ENCODE results near the gene SIGLECL1.

SIGLECL1 gene

GRCh38 chr19:51253088-51253806 lies 2.4 kb downstream of the SIGLECL1 start:
- no peak for DNase-seq

DNA sequence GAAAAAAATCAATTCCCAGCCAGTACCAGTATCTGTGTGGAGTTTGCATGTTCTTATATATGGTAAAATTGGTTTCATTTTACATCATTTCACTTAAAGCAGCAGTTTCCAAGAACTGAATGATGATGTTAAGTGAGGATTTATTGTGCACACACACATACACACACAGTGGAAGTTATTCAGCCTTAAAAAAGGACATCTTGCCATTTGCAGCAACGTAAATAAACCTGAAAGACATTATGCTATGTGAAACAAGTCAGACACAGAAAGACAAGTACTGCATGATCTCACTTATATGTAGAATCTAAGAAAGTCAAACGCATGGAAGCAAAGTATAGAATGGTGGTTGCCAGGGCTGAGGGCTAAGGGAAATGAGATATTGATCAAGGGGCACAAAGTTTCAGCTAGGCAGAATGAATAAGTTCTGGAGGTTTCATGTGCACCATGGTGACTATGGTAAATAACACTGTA lies 5.3 kb downstream of the SIGLECL1 start:
- DNase-seq = no peak

- no peak for DNase-seq
Observed at GRCh38 chr19:51257471-51257870, 6.6 kb downstream of the SIGLECL1 start.

DNA sequence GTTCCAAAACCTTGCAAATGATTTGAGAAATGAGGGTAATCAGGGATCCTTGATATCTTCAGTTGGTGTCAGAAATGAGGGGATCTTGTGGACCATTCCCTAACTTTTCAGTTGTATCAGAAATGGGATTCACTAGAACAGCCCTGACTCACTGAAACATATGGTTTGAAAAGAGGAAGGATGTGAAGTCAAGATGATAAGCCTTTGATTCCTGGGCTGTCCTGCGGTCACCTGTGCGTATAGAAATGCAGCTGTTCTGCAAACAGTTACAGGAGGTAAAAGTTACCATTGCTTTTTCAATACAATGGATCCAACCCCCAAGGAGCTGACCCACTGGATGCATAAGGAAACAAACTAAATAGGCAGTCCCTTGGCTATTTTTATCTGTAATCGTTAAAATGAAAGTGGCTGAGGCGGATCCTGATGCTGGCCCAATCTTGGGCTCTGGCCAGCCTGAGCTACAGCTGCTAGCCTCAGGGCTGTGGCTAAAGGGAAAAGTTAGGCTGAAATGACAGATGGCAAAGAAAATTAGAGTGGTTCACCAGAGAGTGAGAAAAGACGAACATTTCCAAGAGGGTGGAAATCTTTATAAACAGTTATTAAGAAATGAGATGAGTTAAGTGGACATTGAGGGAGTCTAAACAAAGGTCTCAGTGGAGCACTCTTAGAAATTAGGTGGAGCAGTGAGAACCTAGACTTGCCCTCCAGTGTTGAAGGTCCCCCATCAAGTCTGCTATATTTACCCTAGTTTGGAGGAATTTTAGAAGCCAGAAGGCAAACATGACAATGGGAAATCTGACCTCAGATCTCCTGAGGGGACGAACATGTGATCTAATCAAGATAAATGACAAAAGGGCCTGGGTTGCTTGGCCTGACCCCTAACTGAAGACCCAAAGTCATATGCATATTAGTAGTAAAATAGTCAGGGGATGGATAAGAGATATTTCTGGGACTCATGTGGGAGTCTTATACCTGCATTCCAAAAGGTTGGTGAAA lies 7.6 kb downstream of the SIGLECL1 start:
- DNase-seq = peak; percentile 59

DNA sequence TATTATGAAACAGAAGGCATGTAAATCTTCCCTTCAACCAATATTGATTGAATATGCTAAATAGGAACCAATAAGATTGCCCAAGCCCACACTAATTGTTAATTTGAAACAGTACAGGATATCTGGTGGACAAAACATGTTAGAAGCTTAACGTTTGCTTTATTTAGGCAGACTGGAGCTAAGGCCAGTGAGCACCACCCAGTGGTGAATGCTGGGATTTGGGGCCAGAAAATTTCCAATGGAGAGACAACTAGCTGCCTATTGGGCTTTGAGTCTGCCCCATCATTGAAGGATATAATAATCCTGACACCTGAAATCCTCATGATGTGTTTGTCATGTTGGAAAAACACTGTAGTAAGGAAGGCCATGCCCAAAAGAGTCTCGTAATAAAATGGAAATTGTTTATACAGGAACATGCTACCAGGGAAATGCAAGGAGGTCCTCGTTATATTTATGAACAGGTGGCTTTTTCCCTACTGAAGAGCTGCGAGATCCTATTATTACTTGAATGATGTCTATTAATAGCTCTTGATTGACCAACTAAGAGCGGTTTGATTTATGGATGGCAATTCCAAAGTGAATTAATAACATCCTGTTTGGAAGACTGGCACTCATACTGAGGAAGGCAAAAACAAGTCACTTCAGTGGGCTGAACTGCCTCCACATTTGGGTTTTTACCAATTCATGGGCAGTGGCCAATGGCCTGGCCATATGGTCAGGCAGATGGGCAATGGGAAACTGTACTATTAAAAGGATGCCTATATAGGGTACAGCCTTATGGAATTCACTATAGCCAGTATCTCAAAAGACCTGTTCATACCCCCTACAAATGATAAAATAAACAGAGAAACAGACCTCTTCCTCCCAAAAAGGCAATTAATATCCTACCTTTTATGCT lies 8.7 kb downstream of the SIGLECL1 start:
- DNase-seq = peak; percentile 64

DNA sequence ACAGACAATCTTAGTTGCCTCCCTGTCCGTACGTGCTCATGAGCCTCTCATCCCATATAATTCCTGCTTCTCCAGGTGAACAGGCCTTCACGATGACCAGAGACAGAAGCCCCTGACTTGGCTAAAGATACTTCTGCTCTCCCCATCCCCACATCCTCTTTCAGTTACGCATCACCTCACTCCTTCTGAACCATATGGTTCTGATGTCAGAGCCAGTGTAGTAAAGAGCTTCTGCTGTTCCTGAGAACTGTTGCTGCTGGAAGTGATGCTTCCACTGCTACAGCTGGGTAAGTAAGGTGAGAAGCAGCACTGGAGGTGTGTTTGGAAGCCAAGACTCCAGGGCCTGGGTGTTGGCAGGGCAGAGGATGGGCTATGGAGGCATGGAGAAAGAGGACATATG lies 12.9 kb downstream of the SIGLECL1 start:
- no peak for DNase-seq

DNA sequence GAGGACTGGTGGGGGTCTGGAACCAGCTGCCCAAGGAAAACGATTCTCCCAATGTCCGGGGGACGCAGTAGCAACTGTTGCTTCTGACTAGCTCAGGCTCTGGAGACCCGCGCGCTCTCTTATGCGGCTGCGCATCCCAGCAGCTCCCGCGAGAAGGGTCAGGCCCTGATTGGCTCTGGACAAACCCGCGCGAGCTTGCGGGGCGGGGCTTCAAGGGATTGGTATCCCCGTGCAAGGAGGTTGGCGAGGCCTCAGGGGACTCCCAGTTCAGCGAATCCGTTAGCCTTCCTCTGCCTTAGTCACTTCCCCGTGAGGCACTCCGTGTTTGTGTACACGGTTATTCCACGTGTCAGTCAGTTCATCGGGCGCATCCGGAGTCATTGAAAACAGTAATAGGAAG lies 20.2 kb downstream of the SIGLECL1 start:
- no peak for DNase-seq

DNA sequence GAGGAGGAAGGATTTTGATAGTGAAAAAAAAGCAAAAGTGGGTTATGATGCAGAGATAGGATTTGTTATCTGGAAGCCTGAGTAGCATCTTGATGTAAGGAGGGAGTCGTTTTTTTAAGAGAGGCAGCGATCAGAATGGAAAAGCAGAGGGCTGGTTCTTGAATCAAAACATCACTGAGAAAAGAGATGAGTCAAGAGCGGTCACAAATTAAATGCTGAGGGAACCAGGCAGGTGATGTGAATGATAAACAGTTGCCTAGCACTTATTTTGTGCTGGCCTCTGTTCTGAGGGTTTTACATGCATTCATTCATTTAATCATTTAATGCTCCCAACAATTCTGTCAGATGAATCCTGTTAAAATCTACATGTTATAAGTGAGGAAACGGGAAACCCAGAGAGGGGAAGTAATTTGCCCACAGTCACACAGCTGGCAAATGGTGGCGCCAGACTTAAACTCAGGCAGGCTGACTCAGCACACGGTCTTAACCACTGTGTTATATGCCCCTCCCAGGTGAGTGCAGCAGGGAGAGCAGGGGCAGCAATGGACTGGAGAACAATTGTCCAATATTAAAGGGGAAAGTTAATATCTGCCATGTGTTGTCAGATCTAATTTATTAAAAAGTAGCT lies 21.4 kb downstream of the SIGLECL1 start:
- peak; percentile 57 for DNase-seq

DNA sequence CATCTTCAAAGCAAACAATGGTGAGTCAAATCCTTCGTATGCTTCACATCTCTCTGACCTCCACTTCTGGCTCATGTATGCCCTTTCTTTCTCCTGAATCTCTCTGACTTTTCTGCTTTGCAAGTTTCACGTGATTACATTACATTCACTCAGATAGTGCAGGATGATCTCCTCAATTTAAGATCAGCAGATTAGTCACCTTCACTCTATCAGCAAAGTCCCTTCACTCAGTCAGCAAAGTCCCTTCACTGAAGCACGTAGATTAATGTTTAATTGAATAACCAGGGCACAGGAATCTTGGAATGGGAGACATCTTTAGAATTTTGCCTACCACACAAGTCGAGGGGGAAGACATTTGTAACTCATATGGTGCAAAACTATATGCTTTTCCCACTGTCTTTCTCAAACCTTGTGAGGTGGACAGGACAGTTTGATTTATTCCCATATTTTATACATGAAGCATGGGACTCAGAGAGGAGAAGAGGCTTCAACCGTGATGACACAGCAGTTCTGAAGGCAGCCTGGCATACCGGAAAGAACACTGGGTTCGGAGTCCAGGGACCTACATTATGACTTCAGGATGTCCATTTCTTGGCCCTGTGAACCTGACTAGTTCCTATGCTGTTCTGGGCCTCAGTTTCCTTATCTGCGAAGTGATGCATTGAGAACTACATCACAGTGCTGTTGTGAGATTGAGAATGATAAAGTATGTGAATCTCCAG lies 23.3 kb downstream of the SIGLECL1 start:
- no peak for DNase-seq

GRCh38 chr19:51277112-51277511 lies 26.2 kb downstream of the SIGLECL1 start:
- no peak for DNase-seq

GRCh38 chr19:51282335-51282734 lies 31.5 kb downstream of the SIGLECL1 start:
- DNase-seq = no peak

- DNase-seq = no peak
Observed at GRCh38 chr19:51285682-51286081, 34.8 kb downstream of the SIGLECL1 start.

GRCh38 chr19:51289635-51290034 lies 38.8 kb downstream of the SIGLECL1 start:
- DNase-seq = no peak

GRCh38 chr19:51292971-51293370 lies 42.1 kb downstream of the SIGLECL1 start:
- no peak for DNase-seq

GRCh38 chr19:51293571-51294210 lies 42.8 kb downstream of the SIGLECL1 start:
- no peak for DNase-seq

GRCh38 chr19:51294211-51294976 lies 43.5 kb downstream of the SIGLECL1 start:
- DNase-seq = peak; percentile 37

- DNase-seq = no peak
Observed at GRCh38 chr19:51294977-51295375, 44.1 kb downstream of the SIGLECL1 start.

DNA sequence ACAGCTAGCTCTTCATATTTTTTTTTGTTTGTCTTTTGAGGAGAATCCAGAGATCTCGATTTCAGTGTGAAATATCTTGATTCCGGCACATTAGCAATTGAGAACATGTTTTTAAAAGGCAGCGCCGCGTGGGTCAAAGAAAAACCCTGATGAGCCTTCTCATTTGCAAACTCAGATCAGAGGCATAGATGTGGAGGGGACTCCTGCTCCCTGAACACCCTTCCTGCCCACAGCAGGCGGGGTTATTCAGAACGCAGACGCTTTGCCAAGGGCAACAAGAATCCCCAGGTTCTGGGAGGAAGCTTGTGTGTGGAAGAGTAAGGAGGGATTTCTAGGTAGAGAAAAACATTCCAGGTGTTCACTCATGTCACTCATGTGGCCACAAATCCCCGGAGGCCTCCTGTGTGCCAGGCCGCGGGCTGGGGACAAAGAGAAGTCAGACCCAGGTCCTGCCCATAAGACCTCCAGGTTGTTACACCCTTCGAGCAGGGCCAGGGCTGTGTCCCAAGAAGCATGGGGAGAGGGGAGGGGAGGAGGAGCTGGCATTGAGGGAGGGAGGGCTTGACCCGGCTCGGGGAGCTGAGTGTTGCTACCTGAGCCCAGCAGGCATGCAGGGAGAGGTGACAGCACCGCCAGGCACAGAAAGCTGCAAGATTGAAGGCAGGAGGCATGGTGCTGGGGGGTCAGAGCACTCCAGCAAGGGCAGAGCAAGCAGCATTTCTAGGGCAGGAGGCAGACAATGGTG lies 44.7 kb downstream of the SIGLECL1 start:
- DNase-seq = no peak

DNA sequence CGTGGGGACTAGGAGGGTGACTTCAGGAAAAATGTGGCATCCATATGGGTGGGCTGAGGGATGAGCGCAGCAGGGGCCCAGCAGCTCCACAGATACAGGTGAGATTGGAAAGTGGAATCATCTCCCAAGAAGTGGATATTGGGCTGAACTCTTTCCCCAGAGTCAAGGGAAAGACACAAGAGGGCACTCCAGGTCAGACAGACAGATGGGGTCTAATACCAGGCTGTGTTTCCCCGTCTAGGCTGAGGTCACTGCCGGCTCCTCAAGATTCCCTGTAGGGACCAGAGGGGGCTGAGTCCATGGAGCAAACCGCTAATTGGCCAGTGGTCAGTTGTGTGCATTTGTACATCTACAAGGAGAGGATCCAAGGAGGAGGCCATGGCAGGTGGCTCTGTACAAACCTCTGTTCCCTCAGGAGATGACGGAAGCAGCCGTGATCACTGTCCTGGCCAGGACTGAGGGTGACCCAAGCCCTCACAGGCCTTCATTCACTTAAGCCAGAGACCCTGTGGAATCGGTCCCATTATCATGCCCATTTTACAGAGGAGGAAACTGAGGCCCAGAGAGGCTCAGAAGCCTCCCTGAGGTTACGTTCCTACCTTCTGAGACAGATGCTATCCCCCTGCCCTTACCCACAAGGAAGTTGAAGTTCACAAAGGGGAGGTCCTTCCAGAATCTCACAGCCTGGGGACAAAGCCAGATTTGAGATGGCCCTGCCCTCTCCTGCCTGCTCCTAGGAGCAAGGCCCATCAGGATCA lies 45.6 kb downstream of the SIGLECL1 start:
- DNase-seq = no peak

All from RPMI8226 (cell line).